Prostate gland (tissue), 2 donors: ENCODE data around the gene BUD31. TPM values are rescaled to one million over a fixed set of nuclear protein-coding genes. Genes with fewer than 3 reads are reported as not detected.
A peak's percentile ranks its signal among the peaks of the same experiment; 100 is the strongest.

Source experiments
- DNase-seq: peaks from one replicate; pipeline ENCODE4 v3.0.0-alpha.2; 2019; ENCODE audit warnings: low spot score
- H3K27ac ChIP-seq, 2 donors: fragments of 200-600 bp; sonication (generic); 2 replicates each; pipeline ENCODE4 v1.5.1; 2017 to 2019
- H3K27me3 ChIP-seq: fragments of 200-600 bp; sonication (generic); replicated peaks from 2 replicates; pipeline ENCODE4 v1.5.1; 2019; ENCODE audit not compliant: insufficient read depth
- H3K36me3 ChIP-seq, 2 donors: fragments of 200-600 bp; sonication (generic); 1 replicate in 1 of 2; 2 replicates in 1 of 2; pipeline versions ENCODE4 v1.5.1 to v1.8.1; 2017 to 2019
- H3K4me1 ChIP-seq: fragments of 200-600 bp; sonication (generic); replicated peaks from 2 replicates; pipeline ENCODE4 v1.5.1; 2019
- H3K4me3 ChIP-seq, 2 donors: fragments of 200-600 bp; sonication (generic); 2 replicates each; pipeline ENCODE4 v1.5.1; 2017 to 2019
- H3K9me3 ChIP-seq: fragments of 200-600 bp; sonication (generic); 2 replicates; pipeline ENCODE4 v1.5.1; 2017
- POLR2A ChIP-seq: fragments of 450-650 bp; IDR thresholded peaks from one replicate; pipeline ENCODE4 v1.6.1; 2016; ENCODE audit warnings: antibody characterized with exemption, mild to moderate bottlenecking
- POLR2AphosphoS5 ChIP-seq: sonication (generic); formaldehyde crosslinking; IDR thresholded peaks from one replicate; pipeline ENCODE4 v1.6.1; 2017; ENCODE audit warnings: antibody characterized with exemption
- WGBS: methylation state at CpG from one replicate; pipeline ENCODE4 v1.1.5; 2018; 5-methylcytosine and 5-hydroxymethylcytosine counted together
- intact Hi-C: fragments of 100-400 bp; cut with DNase I; formaldehyde crosslinking; loops from one replicate; pipeline ENCODE4 v1.14.2; 2022
- total RNA-seq, 2 donors: library from RNA; depleted of rRNA; stranded (reverse); fragments of >200 nt; gene quantifications; one replicate each; pipeline ENCODE4 v1.1.0, GENCODE V29; 2016
- TF ChIP-seq, protein P1 (sequence below), 4 experiments: fragments of 200-600 bp in 2 of 4; fragments of 450-650 bp in 2 of 4; sonication (generic) in 2 of 4; IDR thresholded peaks; 1 replicate in 3 of 4; 2 replicates in 1 of 4; pipeline ENCODE4 v1.5.1; 2016 to 2019; ENCODE audit warnings: antibody characterized with exemption in 4 of 4, mild to moderate bottlenecking in 2 of 4, moderate library complexity in 2 of 4

Gene BUD31
- total RNA-seq, 2 donors from 2014 or later = 73.8 to 78.3 TPM

DNA sequence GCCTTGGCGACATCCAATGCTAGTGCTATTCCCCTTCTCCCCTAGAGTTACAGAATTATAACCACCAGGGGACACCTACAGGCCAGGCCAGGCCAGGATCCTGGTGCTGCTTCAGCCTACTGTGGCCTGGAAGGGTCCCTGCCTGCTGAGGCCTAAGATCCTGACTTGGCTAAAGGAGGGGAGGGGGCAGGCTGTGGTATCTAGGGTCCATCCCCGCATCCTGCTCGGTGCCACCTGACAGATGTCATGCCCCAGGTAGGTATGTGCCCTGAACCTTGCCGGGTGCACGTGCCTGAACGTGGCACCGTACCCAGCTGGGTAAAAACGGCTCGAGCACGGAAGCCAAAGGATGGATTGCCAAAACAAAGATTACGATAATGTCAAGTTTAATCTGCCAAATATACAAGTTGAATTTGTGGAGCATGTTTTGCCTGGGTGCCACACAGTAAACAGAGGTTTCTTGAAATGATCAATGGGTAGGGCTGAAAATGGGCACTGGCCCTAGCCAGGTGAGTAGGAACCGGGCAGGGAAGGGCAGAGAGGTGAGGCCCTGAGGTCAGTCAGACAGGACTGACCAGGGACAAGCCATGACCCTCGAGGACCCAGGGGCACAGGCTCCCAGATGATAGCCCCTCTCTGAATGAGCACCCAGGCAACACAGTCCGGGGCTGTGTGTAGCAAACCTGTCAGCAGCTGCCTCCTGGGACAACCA is 13.0 kb upstream of the BUD31 start:
- intact Hi-C loops = loop anchor here (10.0 kb wide), 1 partner anchor 71 kb away; the partner anchor contains the start of gene ARPC1A
- H3K36me3 ChIP-seq = peaks cover 18 to 21% of the 10 kb centered on the region in 2 donors

DNA sequence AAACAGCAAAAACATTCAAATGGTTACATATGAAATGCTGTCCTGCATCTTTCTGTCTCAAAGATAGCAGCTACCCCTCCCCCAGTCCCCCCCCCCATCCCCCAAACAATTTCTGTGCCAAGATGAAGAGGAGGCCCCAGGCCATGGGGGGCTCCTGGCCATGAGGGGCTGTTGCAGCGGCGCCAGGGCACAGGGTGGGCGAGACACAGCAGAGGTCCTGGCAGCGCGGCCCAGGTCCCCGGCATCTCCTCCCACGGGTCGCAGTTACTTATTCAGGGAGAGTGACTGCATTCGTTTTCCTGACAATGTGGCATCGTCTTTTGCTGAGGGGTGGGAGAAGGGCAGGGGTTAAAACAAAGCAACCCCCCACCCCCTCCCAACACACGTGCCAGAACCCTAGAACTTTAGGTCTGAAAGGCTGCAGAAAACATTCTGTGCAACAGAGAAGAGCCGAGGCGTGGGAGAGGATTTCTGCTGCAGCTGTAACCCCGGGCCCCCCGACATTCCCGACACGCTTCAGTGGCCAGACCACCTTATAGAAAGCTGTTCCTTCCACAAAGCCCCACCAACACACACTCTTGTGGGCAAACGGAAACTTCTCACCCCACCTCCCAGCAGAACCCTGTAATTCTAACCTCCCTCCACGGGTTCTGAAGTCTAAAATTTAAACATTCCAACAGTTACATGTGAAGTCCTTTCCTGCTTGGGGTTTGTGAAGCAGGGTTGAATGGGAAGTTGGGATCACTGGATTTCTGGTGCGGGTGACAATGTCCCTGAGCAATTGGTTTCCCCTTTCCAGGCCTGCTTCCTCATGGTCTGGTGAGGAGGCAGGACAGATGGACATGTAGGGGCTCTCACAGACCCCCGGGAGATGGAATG is 12.1 kb upstream of the BUD31 start:
- intact Hi-C loops = loop anchor here (10.0 kb wide), 1 partner anchor 72 kb away; the partner anchor contains the start of gene ARPC1A
- Histone ChIP-seq H3K4me1 (peaks cover 5% of the 10 kb centered on the region), H3K9me3 (no peaks in the 10 kb centered on the region), H3K27me3 (no peaks in the 10 kb centered on the region), H3K36me3 (peaks cover 19 to 26% of the 10 kb centered on the region in 2 donors), H3K27ac (peak overlapping the region in 1 of 2 donors; percentile 23), H3K4me3 (no peak overlapping the region)
- 75% methylated on average over 21 of the region's 21 CpGs for WGBS
- TF ChIP-seq POLR2AphosphoS5 = no peak
- TF ChIP-seq, protein P1, sequence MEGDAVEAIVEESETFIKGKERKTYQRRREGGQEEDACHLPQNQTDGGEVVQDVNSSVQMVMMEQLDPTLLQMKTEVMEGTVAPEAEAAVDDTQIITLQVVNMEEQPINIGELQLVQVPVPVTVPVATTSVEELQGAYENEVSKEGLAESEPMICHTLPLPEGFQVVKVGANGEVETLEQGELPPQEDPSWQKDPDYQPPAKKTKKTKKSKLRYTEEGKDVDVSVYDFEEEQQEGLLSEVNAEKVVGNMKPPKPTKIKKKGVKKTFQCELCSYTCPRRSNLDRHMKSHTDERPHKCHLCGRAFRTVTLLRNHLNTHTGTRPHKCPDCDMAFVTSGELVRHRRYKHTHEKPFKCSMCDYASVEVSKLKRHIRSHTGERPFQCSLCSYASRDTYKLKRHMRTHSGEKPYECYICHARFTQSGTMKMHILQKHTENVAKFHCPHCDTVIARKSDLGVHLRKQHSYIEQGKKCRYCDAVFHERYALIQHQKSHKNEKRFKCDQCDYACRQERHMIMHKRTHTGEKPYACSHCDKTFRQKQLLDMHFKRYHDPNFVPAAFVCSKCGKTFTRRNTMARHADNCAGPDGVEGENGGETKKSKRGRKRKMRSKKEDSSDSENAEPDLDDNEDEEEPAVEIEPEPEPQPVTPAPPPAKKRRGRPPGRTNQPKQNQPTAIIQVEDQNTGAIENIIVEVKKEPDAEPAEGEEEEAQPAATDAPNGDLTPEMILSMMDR (IDR thresholded peaks at IDR 0.05) = no peak
- TF ChIP-seq POLR2A = no peak
- no peak for DNase-seq

More for the DNA sequence above, 13.0 kb upstream of the BUD31 start:
- Histone ChIP-seq H3K4me3 (no peak overlapping the region), H3K4me1 (peaks cover 5% of the 10 kb centered on the region), H3K27ac (peak overlapping the region in 1 of 2 donors; percentile 23), H3K9me3 (no peaks in the 10 kb centered on the region), H3K27me3 (no peaks in the 10 kb centered on the region)
- TF ChIP-seq POLR2A (no peak), POLR2AphosphoS5 (no peak)
- TF ChIP-seq, protein P1 (IDR thresholded peaks at IDR 0.05) = no peak
- WGBS = 53% methylated on average over 14 of the region's 14 CpGs
- DNase-seq = no peak

DNA sequence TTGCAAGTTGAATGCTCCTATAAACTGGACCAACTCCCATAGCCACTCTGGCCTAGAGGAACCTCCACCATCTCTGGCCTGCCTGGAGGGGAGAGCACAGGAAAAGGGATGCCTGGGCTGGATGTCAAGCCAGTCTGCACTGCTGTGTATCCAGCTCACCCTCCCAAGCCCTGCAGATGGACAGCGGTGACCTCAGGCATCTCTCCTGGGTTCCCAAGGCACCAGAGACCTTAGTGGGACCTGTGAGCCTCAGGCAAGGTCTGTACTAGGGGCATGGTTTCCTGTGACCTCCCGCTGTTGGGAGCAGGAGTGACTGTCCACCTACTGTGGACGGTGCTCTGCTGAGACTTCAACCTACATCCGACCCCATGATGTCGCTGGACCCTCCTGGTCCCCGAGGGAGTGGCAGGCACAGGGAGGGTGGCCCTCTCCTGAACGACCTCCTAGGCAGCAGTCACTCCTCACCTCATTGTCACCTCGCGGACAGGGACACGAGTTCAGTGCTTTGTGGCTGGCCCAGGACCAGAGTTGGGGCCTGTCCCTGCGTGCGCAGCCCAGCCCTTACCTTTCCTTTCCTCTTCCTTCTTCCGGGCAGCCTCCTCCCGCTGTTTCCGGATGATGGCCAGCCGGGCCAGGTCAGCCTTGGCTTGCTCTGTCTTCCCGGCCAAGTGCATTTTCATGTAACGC is 11.3 kb upstream of the BUD31 start:
- Histone ChIP-seq H3K27me3 (no peaks in the 10 kb centered on the region), H3K9me3 (no peaks in the 10 kb centered on the region), H3K36me3 (peaks cover 19 to 26% of the 10 kb centered on the region in 2 donors), H3K4me1 (peaks cover 5% of the 10 kb centered on the region), H3K27ac (no peak overlapping the region), H3K4me3 (no peak overlapping the region)
- intact Hi-C loops = loop anchor here (10.0 kb wide), 1 partner anchor 73 kb away; the partner anchor contains the start of gene ARPC1A
- TF ChIP-seq, protein P1 (IDR thresholded peaks at IDR 0.05) = no peak
- no peak for TF ChIP-seq POLR2AphosphoS5
- TF ChIP-seq POLR2A = no peak
- WGBS = 74% methylated on average over 18 of the region's 18 CpGs
- DNase-seq = no peak

DNA sequence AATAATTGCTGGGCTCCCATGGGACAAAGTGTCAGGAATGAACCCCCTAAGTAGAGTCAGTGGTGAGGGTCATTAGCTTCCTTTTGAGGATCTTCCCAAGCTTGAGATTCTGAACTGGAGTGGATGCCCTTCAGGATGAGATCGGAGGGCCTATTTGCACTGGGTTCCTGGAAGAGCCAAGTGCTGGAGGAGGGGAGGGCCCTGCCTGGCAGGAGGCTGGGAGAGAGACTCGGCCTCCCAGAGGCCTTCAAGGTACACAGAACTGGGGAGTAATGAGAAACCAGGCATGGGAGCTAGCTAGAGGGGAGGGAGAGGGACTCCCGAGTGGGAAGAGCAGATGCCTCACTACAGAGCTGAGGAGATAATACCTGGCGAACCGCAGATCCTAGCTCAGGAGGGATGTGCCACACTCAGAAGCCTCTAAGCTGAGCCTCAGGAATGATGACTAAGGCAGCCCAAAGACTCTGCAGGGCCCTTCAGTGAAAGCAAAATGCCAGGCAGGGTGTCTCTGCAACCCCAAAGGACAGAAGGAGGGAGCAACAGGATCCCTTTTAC is 9.8 kb upstream of the BUD31 start:
- no peak for DNase-seq
- H3K36me3 ChIP-seq = peaks cover 19 to 26% of the 10 kb centered on the region in 2 donors
- WGBS = 74% methylated on average over 5 of the region's 5 CpGs
- TF ChIP-seq, protein P1 (IDR thresholded peaks at IDR 0.05) = no peak
- TF ChIP-seq POLR2AphosphoS5 (no peak), POLR2A (no peak)
- H3K9me3 ChIP-seq = no peaks in the 10 kb centered on the region
- H3K4me3 ChIP-seq = no peak overlapping the region
- intact Hi-C loops = loop anchor here (10.0 kb wide), 1 partner anchor 74 kb away; the partner anchor contains the start of gene ARPC1A
- peaks cover under 1% of the 10 kb centered on the region for H3K4me1 ChIP-seq
- H3K27ac ChIP-seq = no peak overlapping the region
- H3K27me3 ChIP-seq = no peaks in the 10 kb centered on the region
